H1 (cell line): ENCODE measurements around the gene RPUSD1. TPM values are rescaled to one million over a fixed set of nuclear protein-coding genes. Genes with fewer than 3 reads are reported as not detected.

Source experiments
- HDAC6 ChIP-seq: IDR thresholded peaks from one replicate; pipeline ENCODE4 v1.7.1; 2012; ENCODE audit warnings: low read depth, mild to moderate bottlenecking, inconsistent platforms, low read length, moderate library complexity
- KDM5A ChIP-seq: fragments of 200-600 bp; IDR thresholded peaks from 2 replicates; pipeline ENCODE4 v1.7.1; 2012; ENCODE audit warnings: mild to moderate bottlenecking, low read length, inconsistent platforms, mixed read lengths
- POLR2AphosphoS5 ChIP-seq: IDR thresholded peaks from 2 replicates; pipeline ENCODE4 v1.6.1; 2011; ENCODE audit warnings: low read depth, low read length
- polyA plus RNA-seq, 7 experiments: library from polyadenylated mRNA; depleted of rRNA in 3 of 7; stranded (reverse) in 5 of 7; unstranded in 2 of 7; fragments of >200 nt in 5 of 7; fragments of 200-250 nt in 2 of 7; gene quantifications; 1 replicate in 5 of 7; 2 replicates in 1 of 7; 4 replicates in 1 of 7; pipeline versions ENCODE4 v1.2.1 to v1.2.3, GENCODE V29; 2011 to 2013; ENCODE audit warnings: missing spikeins in 2 of 7, mixed read lengths in 2 of 7
- total RNA-seq: library from RNA; stranded (reverse); fragmentation: NEBNext Ultra II Directional; extraction: Animal tissue kit (Norgen Biotek cat#: 25700); gene quantifications from 2 replicates; pipeline ENCODE4 v1.2.1, GENCODE V29; 2021

RPUSD1 gene
- total and polyA plus RNA-seq, 2 of the 8 experiments (the other 6 are each of a cell fraction or from before 2014, with no cell fraction given): 32.2 to 61.8 TPM

GRCh38 chr16:769934-770333, 18.2 kb downstream of the RPUSD1 start (continued):
- TF ChIP-seq HDAC6 (no peak), KDM5A (no peak), POLR2AphosphoS5 (no peak)
